ENCODE data around the gene INO80E. TPM values are rescaled to one million over a fixed set of nuclear protein-coding genes. Genes with fewer than 3 reads are reported as not detected.

INO80E gene
- total and polyA plus RNA-seq, 2 experiments from 2014 or later: 14.0 to 61.2 TPM

DNA sequence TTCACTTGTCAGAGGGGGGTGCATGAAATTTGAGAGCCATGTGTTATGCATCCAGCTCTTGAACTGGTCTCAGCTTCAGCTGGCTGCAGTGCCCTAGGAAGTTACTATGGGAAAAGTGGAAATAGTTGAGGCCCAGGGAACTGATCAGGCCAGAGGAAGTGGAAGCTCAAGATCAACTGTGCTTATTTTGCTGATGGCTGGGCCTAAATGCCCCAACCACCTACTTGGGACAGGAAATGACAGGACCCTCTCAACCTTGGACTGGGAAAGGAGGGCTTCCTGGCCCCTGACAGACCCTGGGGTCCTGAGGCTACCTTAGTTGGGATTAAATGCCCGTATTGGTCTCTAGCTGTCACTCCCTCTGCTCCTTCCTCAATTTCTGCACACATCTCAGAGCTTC lies 23.5 kb upstream of the INO80E start:
- Histone ChIP-seq H3K79me2 (peaks cover 36% of the 10 kb centered on the region), H3K4me2 (no peak overlapping the region), H3K27me3 (no peaks in the 10 kb centered on the region), H3K9me2 (replicated peaks; ENCODE audit: insufficient read depth) (no peaks in the 10 kb centered on the region), H2AFZ (no peak overlapping the region), H4K20me1 (ENCODE audit: insufficient read depth, poor library complexity, severe bottlenecking) (peaks cover 33% of the 10 kb centered on the region), H3K9me3 (ENCODE audit: low read depth) (no peaks in the 10 kb centered on the region), H3K36me3 (replicated peaks; ENCODE audit: insufficient read depth, low read depth) (no peaks in the 10 kb centered on the region), H3K4me1 (ENCODE audit: insufficient read depth) (peaks cover 20% of the 10 kb centered on the region), H3K27ac (no peak overlapping the region), H3K4me3 (no peak overlapping the region)
- 100% methylated on average over 1 of the region's 1 CpG for WGBS (ENCODE audit: low lambda C conversion rate, missing lambda C conversion rate)
- TF ChIP-seq EZH2phosphoT487 (IDR thresholded peaks at IDR 0.05; ENCODE audit: low read depth, severe bottlenecking, unreplicated experiment) (no peak), CTCF (IDR thresholded peaks at IDR 0.05; ENCODE audit: poor library complexity) (no peak), EZH2 (IDR thresholded peaks at IDR 0.05; ENCODE audit: borderline replicate concordance) (no peak)
- DNase-seq (ENCODE audit: low spot score): no peak

- Histone ChIP-seq H2AFZ (no peak overlapping the region), H3K4me2 (peak overlapping the region; percentile 25), H3K27ac (no peak overlapping the region), H3K4me1 (ENCODE audit: insufficient read depth) (peaks cover 20% of the 10 kb centered on the region), H3K4me3 (no peak overlapping the region), H3K9me2 (replicated peaks; ENCODE audit: insufficient read depth) (no peaks in the 10 kb centered on the region), H3K27me3 (no peaks in the 10 kb centered on the region), H4K20me1 (ENCODE audit: insufficient read depth, poor library complexity, severe bottlenecking) (peaks cover 38% of the 10 kb centered on the region), H3K36me3 (replicated peaks; ENCODE audit: insufficient read depth, low read depth) (no peaks in the 10 kb centered on the region), H3K79me2 (peaks cover 41% of the 10 kb centered on the region), H3K9me3 (ENCODE audit: low read depth) (no peaks in the 10 kb centered on the region)
- DNase-seq (ENCODE audit: low spot score): no peak
- WGBS (ENCODE audit: low lambda C conversion rate, missing lambda C conversion rate): 67% methylated on average over 6 of the region's 6 CpGs
- no peak for TF ChIP-seq EZH2phosphoT487 (IDR thresholded peaks at IDR 0.05; ENCODE audit: low read depth, severe bottlenecking, unreplicated experiment)
- no peak for TF ChIP-seq CTCF (IDR thresholded peaks at IDR 0.05; ENCODE audit: poor library complexity)
- TF ChIP-seq EZH2 (IDR thresholded peaks at IDR 0.05; ENCODE audit: borderline replicate concordance): no peak
These were observed 23.1 kb upstream of the INO80E start for GRCh38 chr16:29972992-29973383.

GRCh38 chr16:29973384-29974246 lies 22.4 kb upstream of the INO80E start, which contains the start of gene TAOK2:
Gene TAOK2 (plus strand): TSS chr16:29973868. CDS start chr16:29977773, 3,905 bp downstream.
- H3K4me2 ChIP-seq: peak within 1 kb of the TSS; percentile 99
- H3K9me2 ChIP-seq (replicated peaks; ENCODE audit: insufficient read depth): no peaks in the 10 kb centered on the region
- H3K9me3 ChIP-seq (ENCODE audit: low read depth): no peaks in the 10 kb centered on the region
- H3K27me3 ChIP-seq: no peaks in the 10 kb centered on the region
- peaks cover 43% of the 10 kb centered on the region for H4K20me1 ChIP-seq (ENCODE audit: insufficient read depth, poor library complexity, severe bottlenecking)
- H3K36me3 ChIP-seq (replicated peaks; ENCODE audit: insufficient read depth, low read depth): no peaks in the 10 kb centered on the region
- H3K4me1 ChIP-seq (ENCODE audit: insufficient read depth): peaks cover 20% of the 10 kb centered on the region
- TF ChIP-seq EZH2phosphoT487 (IDR thresholded peaks at IDR 0.05; ENCODE audit: low read depth, severe bottlenecking, unreplicated experiment) (no peak), CTCF (IDR thresholded peaks at IDR 0.05; ENCODE audit: poor library complexity) (no peak), EZH2 (IDR thresholded peaks at IDR 0.05; ENCODE audit: borderline replicate concordance) (no peak)
- peak; percentile 100 for DNase-seq (ENCODE audit: low spot score)
- peak within 1 kb of the TSS; percentile 70 for H2AFZ ChIP-seq
- peak within 1 kb of the TSS; percentile 95 for H3K4me3 ChIP-seq
- 4% methylated on average over 50 of the region's 75 CpGs for WGBS (ENCODE audit: low lambda C conversion rate, missing lambda C conversion rate)
- H3K79me2 ChIP-seq: peaks cover 41% of the 10 kb centered on the region
- H3K27ac ChIP-seq: peak within 1 kb of the TSS; percentile 76

Measured in hepatocyte (in vitro differentiated cells).